ENCODE data around the gene MINPP1.
"Not testable (repeated sequence)": the region's sequence is repeated elsewhere in the genome, so short reads cannot be mapped to it uniquely, and the experiment has no call there.

The MINPP1 gene, protein sequence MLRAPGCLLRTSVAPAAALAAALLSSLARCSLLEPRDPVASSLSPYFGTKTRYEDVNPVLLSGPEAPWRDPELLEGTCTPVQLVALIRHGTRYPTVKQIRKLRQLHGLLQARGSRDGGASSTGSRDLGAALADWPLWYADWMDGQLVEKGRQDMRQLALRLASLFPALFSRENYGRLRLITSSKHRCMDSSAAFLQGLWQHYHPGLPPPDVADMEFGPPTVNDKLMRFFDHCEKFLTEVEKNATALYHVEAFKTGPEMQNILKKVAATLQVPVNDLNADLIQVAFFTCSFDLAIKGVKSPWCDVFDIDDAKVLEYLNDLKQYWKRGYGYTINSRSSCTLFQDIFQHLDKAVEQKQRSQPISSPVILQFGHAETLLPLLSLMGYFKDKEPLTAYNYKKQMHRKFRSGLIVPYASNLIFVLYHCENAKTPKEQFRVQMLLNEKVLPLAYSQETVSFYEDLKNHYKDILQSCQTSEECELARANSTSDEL

DNA sequence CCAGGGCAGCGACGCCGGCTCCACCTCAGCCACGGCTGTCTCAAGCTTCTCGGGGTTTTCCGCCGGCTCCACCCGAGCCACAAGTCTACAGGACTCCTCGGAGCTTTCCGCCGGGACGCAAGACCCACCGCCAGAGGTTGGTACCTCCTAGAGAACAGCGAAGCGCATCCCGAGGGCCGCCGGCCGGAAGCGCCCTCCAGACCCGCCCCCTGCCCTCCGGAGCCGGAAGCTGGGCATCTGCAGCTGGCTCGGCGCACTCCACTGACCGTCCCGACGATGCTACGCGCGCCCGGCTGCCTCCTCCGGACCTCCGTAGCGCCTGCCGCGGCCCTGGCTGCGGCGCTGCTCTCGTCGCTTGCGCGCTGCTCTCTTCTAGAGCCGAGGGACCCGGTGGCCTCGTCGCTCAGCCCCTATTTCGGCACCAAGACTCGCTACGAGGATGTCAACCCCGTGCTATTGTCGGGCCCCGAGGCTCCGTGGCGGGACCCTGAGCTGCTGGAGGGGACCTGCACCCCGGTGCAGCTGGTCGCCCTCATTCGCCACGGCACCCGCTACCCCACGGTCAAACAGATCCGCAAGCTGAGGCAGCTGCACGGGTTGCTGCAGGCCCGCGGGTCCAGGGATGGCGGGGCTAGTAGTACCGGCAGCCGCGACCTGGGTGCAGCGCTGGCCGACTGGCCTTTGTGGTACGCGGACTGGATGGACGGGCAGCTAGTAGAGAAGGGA is at the start of gene MINPP1:
Gene MINPP1, plus strand, starts transcription at position 254 of the 726 bp plus-strand sequence. Its CDS starts 23 bp downstream, at position 277.
- peak; percentile 90 for DNase-seq (ENCODE audit: low spot score)

DNA sequence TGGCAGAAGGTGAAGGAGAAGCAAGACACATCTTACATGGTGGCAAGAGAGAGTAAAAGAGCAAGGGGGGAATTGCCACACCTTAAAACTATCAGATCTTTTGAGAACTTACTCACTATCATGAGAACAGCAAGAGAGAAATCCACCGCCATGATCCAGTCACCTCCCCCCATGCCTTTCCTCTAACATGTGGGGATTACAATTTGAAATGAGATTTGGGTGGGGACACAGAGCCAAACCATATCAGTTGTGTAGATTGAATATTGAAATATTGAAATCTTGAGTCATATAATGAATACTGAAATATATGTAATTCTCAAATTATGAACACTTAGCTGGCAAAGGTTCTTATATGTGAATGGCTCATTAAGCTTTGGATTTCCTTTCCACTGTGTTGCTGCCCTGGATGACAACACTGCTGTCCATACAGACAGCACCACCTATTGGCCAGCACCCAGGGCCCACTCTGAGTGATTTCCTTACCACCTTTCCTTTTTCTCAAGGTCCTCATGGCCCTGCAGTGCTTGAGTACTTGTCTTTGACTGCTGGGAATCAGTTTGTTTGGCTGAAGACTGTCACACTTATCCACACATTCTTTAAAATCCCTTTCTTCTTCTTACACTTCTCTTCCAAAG is 48.0 kb upstream of the MINPP1 start:
- DNase-seq (ENCODE audit: low spot score), result not testable (repeated sequence)

DNA sequence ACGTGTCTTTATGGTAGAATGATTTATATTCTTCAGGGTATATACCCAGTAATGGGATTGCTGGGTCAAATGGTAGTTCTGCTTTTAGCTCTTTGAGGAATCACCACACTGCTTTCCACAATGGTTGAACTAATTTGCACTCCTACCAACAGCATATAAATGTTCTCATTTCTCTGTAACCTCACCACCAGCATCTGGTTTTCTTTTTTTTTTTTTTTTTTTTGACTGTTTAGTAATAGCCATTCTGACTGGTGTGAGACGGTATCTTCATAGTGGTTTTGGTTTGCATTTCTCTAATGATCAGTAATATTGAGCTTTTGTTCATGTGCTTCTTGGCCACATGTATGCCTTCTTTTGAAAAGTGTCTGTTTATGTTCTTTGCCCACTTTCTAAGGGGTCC is 42.9 kb upstream of the MINPP1 start:
- DNase-seq (ENCODE audit: low spot score), result not testable (repeated sequence)

DNA sequence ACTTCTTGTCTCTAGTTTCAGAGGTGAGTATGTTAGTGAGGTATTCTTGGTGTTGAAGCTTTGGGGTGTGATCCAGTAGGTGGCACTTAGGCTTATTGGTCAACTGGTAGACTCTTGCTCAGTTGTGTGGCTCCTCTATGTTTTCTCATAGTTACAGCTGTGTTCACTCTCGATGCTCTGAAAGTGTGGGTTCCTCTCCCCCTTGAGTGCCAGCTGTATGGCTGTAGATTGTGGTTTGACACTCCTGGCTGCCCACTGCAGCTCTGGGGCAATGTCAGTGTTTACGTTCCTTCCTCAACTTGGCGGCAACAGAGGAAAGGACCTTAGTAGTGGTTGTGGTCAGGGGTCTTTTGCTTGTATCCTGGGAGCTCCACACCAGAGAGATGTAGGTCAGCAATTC is 37.8 kb upstream of the MINPP1 start:
- not testable (repeated sequence) for DNase-seq (ENCODE audit: low spot score)

DNA sequence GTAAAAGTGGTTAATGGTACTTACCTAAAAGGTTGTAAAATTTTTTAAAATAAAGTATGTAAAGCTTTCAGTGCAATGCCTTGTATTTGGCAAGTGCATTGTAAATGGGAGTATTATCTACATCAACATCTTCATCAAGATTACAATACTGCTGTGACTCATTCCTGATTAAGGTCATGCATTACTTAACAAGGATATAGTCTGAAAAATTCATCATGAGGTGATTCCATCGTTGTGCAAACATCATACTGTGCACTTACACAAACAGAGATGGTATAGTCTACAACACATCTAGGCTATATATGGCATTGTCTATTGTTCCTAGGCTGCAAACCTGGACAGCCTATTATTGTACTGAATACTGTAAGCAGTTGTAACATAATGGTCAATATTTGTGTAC is 16.0 kb upstream of the MINPP1 start:
- DNase-seq (ENCODE audit: low spot score), result not testable (repeated sequence)

DNA sequence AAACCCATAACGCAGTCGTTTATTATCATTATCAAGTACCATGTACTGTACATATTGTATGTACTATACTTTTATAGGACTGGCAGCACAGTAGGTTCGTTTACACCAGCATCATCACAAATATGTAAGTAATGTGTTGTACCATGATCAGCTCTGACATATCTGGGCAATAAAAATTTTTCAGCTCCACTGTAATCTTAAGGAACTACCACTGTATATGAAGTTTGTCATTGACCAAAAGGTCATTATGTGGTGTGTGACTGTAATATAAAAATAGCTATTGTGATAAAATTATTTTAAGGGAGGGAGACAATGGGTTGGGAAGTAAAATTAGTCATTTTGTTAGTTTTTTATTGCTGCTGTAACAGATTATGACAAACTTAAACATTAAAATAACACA is 14.4 kb upstream of the MINPP1 start:
- DNase-seq (ENCODE audit: low spot score), result not testable (repeated sequence)

DNA sequence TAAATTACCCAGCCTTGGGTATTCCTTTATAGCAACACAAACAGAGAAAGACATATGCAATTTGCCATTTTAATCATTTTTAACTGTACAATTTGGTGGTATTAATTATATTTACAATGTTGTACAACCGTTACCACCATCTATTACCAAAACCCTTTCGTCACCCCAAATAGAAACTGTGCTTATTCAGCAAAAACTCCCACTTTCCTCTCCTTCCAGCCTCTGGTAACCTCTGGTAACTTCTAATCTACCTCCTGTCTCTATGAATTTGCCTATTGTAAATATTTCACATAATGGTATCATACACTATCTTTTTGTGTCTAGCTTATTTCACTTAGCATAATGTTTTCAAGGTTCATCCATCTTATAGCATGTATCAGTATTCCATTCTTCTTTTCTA is 12.2 kb upstream of the MINPP1 start:
- not testable (repeated sequence) for DNase-seq (ENCODE audit: low spot score)

DNA sequence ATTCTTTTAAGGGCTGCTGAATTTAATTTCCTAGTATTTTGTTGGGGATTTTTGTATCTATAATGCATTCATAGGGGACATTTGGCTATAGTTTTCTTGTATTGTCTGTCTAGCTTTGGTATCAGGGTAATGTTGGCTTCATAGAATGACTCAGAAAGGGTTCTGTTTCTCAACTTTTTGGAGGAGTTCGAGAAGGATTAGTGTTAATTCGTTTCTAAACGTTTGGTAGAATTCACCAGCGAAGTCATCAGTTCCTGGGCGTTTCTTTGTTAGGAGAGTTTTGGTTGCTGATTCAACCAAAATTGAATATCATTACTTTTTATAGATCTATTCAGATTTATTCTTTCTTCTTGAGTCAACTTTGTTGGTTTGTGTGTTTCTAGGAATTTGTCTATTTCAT is 9.2 kb upstream of the MINPP1 start:
- DNase-seq (ENCODE audit: low spot score), result not testable (repeated sequence)

DNA sequence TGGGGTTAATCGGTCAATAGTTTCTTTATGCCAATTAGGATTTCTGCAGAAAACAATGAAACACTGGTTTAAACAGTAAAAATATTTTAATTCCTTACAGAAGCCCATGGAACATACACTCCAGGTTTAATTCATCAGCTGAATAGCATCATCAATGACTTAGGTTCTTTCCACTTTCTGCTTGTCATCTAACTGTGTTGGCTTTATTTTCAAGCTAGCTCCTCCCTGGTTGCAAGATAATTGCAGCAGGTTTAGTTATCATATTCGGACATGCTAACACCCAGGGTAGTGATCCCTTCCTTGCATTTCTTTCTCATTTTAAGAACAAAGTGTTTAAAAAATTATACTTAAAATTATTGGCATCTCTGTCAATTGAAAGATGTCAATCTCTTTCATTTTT is 7.3 kb upstream of the MINPP1 start:
- DNase-seq (ENCODE audit: low spot score), result not testable (repeated sequence)

DNA sequence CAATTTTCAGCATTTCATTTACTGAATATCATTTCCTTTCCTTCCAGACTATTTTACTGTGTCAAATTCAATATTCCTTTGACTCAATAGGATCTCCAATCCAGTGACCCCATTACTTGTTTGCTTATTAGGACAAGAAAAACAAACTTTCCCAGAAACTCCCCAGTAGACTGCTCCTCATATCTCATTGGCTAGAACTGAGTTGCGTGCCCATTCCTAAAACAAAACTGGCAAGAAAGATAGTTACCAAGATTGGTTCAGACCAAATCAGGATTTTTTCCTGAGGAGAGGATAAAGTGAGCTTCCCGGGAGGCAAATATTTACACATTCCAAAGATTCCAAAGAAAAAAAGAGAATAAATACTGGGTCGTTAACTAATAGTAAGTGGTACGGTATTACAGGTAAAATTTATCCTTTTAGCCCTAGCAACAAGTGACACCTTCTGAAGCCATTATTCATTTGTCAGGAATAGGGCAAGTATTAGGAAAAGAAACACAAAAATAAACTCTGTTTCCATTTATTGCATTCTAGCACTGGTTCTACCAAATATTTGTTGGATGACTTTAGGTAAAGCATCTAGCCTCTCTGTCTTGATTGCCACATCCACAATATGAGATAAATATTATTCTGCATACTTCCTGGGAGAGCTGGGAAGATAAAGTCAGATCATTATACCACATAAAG is 6.4 kb upstream of the MINPP1 start:
- DNase-seq (ENCODE audit: low spot score), result not testable (repeated sequence)

DNA sequence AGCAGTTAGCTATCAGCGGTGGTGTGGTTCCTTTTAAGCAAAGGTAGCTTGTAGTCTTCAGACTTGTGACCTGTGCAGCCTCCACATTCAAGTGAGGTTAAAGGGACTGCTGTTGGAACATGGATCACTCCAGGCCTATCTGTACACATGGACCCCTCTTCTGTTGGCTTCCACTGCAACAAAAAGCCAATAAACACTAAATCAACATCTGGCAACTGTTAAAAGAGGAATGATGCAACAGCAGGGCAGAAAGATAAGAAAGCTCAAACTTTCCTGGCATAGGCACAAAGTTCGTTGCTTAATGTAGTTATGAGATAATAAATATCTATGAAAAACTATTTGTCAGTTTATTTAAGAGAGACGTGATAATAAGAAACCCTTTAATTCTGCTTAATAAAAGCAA is 4.0 kb upstream of the MINPP1 start:
- no peak for DNase-seq (ENCODE audit: low spot score)

DNA sequence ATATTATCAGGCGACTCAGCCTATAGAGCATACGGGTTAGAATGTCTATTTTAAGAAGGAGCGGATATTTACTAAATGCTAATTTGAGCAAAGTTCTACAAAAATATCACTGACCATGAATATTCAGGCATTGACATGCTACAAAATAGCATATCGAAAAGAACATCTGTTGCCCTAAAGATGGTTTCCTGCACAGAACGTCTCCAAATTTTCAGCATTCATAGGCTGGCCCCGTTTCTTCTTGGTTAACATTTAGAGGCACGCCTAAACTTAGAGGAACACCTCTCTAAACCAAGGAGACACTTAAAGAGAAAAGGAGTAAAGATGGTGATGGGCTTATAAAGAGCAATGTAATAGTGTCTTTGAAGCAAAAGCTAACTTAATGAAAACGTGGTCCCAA is 1.3 kb upstream of the MINPP1 start:
- DNase-seq (ENCODE audit: low spot score), result no peak

DNA sequence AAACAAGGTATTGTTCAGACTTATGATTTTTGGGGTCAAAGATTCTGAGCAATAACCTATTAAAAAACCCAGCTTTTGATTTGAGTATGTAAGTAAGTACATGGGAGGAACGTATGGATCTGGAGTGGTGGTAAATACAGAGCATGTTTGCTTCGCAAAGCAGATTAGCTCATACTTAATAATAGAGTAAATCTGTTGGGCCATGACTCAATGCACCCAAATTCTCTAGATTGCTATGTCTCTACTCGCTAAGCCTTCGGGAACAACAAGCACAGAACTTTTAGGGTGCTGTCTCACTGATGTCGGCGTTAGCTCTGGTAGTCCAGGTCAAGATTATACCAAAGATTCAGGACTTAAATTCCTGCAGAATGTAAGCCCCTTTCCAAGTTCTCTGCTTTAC is 807 bp upstream of the MINPP1 start:
- DNase-seq (ENCODE audit: low spot score), result peak; percentile 86

DNA sequence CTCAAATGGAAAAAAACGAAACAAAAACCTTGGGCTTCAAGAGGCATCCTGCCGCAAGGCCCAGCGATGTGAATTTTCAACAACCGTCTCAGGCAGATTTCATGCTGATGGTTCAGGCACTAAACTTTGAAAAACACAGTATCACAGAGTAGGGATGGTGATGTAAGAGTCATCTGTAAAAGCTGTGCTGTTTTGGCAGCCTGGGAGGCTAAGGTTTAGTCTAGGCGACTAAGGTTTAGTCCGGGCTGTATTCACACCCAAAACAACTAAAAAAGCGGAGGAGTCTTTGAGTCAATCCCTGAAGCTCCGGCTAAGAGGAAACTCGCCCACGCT is 420 bp upstream of the MINPP1 start:
- no peak for DNase-seq (ENCODE audit: low spot score)

DNA sequence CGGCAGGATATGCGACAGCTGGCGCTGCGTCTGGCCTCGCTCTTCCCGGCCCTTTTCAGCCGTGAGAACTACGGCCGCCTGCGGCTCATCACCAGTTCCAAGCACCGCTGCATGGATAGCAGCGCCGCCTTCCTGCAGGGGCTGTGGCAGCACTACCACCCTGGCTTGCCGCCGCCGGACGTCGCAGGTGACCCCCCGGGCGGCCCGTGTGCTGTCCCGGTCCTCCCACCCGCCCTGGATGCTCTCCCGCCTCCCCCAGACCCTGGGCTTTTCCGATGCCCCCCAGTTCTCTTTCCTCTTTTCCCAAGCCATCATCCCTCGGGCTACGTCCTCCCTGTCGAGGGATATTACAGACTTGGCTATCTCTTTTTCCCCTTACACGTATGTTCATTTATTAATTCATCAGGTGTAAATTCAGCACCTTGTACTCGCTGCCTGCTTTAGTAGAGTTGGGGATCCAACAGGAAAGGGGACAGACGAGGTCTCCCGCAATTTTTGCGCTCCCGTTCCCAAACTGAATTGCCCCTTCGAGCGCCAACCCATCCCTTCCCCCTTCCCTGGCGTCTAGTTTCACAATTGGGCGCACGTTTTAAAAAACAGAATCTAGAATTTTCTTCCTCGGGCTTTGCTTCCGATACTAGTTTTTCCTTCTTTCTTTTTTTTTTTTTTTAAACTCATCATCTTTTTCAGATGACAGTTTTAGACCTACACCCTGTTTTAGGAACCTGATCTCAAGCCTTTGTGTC is 846 bp downstream of the MINPP1 start:
- peak; percentile 81 for DNase-seq (ENCODE audit: low spot score)

DNA sequence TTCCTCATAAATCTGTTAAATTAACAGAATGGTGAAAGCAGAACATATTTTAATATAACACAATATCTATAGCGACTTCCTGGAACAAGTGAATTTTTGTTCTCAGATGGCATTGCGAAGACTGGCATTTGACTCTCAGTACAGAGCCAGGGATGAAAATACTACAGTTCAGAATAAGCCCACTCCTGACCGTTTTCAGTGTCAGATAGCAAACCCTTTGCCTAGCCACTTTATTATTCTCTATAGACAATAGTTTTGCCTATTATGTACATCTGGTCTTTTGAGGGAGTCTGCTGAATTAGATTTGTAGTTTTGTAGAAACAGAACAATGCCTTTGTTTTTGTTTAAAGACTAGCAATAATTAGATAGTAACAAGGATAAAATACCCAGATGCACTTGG is 2.3 kb downstream of the MINPP1 start:
- peak; percentile 49 for DNase-seq (ENCODE audit: low spot score)

DNA sequence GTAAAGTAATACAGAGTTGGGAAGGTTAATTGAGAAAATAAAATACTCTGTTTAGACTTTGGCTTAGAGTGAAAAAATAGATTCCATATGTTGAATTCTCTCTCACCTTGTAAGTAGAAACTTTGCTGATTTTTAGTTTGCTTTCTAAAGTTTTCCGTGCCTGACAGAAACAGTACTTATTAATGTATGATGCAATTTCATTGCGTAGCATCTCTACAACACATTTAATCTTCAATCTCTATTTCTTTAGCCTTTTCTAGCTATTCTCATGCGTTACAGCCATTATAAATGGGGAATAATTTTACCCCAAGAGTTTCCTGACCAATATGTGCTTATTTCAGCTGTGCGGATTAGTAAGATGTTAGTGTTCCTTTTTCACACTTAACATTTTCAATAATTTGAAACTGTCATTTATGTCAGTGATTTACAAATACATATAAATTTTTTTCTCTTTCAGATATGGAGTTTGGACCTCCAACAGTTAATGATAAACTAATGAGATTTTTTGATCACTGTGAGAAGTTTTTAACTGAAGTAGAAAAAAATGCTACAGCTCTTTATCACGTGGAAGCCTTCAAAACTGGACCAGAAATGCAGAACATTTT is 3.3 kb downstream of the MINPP1 start:
- no peak for DNase-seq (ENCODE audit: low spot score)

DNA sequence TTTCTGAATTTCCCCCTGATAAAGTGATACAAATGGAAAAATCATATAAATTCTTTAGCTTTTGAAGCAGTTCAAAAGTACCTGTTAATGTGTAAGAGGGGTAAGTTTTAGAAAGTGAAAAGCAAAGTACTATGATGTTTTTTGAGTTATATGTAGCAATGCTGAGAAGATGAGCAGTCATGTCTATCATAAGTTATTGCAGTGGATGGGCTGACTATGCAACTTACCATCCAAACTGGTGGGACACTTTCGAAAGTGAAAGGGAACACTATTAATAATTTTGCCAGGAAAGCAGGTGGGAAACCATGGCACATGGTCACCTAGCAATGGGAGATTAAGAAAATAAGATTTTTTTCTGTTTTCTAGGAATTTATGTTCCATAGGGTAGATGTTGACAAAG is 4.1 kb downstream of the MINPP1 start:
- no peak for DNase-seq (ENCODE audit: low spot score)

DNA sequence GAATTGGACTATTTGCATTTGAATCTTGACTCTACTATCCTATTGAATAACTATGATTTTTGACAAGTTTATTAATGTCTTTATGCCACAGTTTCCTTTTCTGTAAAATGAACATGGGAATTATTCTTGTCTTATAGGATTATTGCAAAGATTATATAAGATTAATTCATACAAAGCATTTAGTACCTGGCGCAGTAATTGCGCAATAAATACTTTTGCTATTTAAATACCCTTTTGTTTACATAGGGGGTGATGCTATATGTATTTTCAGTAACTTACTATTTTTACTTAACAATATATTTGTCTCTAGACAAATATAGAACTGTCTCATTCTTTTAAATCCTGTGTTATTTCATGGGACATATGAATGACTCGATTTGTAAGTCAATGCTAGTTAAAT is 5.3 kb downstream of the MINPP1 start:
- DNase-seq (ENCODE audit: low spot score), result no peak

DNA sequence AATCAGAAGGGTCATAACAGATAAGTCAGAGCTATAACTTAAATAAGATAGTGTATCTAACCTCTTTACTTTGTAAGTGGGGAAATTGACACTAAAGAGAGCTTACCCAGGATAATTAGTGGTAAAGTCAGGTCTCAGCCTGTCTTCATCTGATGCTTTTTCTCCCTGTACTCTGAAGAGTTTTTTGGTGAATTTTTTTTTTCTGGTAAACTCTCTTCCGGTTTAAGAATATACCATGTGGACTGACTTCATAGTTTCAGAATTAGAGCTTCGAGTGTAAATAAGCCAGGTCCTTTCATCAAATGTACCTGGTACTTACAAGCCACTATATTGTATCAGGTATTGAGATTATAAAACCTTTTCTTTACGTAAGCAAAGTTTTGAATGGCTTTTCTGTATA is 6.8 kb downstream of the MINPP1 start:
- no peak for DNase-seq (ENCODE audit: low spot score)

DNA sequence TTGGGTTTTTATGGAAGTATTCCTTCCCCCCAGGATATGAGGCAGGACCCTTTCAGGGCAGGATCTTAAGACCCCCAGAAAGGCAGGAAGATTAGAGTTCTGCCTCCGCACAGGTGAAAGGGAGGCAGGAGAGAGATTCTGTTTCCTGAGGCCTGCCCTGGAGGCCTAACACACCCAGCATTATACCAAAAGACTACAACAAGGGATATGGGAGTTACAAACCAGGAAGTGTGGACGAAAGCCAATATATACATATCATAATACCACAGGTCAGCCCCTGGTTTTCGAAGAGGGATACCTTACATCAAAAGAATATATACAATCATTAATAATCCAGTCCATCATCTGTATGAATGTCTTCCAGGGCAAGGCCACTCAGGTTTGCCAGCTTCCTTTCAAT is 14.2 kb downstream of the MINPP1 start:
- DNase-seq (ENCODE audit: low spot score), result no peak
